ENCODE measurements around the gene AKIP1.
"Not testable (repeated sequence)": the region's sequence is repeated elsewhere in the genome, so short reads cannot be mapped to it uniquely, and the experiment has no call there.

Gene AKIP1

DNA sequence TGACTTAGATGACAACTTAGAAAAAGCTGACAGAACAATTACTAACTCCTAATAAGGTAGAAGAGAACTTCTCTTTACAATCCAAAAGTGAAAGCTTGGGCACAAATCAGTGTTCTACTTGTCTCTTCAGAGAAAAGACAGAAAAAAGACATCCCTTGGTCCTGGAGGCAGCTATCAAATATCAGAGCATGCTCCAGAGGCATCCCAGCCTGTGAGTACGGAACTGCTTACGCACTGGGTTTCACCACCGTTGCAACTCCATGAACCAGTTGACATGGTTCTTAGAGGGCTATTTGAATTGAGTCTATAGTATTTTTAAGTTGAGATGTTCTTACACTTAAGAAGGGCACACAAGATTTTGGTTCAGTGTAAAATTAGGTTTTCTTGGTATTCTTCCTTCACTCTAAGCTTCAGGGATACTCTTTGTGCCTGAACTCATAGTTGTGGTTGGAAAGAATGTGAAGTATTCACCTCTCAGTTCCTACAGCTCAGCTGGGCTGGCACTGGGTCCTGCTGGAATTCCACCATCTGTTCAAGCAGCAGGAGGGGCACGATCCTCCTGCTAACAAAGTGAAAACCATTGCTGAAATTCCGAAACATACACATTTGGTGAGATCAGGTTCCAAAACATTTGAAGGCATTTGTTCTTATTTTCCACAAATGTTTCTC, 6.3 kb downstream of the AKIP1 start:
- DNase-seq (ENCODE audit: low read depth in 2 of 2), result no peak

DNA sequence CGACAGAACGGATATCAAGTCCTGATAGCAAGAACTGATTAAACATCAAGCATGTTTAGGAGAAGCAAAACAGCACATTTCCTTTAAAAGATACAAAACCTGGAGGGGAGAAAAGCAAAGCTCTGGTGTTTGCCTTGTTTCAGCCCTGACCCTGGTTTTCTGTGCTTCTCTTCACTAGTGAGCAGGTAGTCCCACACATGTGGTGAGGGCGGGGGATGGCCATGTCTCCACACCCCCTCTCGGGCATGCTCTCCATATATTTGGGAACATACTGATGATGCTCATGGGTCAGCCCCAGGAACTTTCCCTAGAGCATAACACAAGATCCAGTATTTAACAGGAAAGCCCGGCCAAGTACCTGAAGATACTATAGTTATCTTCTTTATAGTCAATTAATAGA, 11.7 kb downstream of the AKIP1 start:
- no peak for DNase-seq (ENCODE audit: low read depth in 2 of 2)

- no peak for DNase-seq (ENCODE audit: low read depth in 2 of 2)
These were observed 14.7 kb downstream of the AKIP1 start for GRCh38 chr11:8925711-8926110.

DNA sequence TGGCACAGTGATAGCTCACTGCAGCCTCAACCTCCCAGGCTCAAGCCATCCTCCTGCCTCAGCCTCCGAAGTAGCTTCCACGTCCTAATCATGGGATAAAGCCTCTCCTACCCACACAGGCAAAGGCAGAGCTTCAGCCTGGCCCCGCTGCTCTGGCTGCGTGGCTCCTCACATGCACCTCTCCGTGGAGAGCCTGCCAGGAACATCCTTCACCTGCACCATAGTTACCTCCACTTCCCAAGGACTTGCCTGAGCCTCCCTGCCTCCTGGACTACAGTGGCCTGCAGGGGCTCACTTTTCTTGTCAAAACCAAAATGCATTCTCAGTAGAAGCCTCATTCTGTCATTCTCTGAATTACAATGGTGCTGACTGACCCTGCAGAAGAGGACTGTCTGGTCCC, 15.2 kb downstream of the AKIP1 start:
- no peak for DNase-seq (ENCODE audit: low read depth in 2 of 2)

DNA sequence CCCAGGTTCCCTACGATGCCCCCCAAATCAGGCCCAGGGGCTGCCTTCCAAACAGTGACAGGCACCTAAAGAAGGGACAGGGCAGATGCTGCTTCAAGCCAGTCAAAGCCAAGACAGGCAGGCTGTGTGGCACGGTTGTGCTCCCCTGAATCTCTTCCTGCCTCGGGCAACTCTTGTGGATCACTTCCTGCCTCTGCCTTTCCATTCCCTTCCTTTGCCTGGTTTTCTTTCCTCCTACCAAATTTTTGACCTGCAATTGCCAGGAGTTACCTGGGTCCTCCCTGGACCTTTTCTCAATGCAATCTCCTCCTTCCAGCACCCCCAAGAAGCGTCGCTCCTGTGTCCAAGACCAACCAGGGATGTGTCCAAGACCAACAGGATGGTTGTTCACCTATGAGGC, 16.2 kb downstream of the AKIP1 start:
- DNase-seq (ENCODE audit: low read depth in 2 of 2), result no peak

- no peak for DNase-seq (ENCODE audit: low read depth in 2 of 2)
These were observed 17.2 kb downstream of the AKIP1 start for GRCh38 chr11:8928205-8928604.

DNA sequence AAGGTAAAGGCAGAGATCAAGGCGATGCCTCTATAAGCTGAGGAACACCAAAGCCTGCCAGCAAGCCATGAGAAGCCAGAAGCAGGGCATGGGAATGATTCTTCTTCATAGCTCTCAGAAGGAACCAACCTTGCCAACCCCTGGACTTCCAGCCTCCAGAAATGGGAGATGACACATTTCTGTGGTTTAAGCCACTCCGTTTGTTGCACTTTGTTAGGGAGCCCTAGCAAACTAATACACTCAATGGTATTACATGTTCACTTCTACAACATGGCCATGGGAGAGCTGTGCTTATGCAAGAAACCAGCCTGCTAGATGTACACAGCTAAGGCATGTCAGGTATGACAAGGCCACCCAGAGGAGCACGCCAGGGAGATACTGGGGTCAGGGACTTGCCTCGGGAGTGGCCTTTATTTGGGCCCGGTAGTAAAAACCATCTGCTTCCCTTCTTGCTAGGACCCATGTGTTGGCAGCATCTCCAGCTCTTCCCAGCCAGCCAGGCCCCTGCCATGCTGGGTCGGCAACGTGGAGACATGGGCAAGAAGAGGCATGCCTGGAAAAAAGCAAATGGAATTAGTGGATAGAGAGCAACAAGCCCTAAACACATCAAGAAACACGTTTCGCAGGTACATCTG, 18.1 kb downstream of the AKIP1 start:
- DNase-seq (ENCODE audit: low read depth in 2 of 2), result no peak

DNA sequence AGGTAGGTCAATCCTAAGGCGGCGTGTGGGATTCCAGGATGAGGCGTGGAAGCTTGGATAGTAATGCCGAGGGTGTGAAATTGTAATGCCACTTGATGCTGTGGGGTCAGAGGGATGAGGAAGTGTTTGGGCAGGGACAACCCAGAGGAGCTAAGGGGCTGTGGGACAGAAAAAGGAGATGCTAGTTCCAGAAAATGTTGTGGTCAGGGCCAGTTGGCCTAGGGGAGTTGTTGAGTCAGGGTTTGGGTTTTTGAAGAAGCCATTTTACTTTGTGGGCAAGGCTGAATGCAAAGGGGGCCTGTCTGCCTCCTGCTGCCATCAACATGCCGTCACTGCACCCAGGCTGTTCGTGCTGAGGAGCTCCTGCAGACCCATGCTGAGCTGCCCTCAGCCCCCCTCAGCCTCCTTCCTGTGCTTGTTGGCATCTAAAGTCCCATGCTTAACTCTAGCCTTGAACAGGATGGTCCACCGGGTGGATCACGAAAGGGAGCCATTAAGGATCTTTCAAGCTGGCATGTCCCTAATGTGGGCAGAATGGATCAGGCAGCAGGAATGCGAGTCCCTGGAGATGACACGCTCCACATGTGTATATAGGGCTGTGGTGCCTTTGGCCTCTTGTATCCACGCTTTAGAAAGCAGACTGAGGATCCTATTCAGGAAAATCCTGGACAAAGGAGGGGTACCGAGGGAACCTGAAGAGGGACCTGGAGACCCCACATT, 19.6 kb downstream of the AKIP1 start:
- no peak for DNase-seq (ENCODE audit: low read depth in 2 of 2)

- DNase-seq (ENCODE audit: low read depth in 2 of 2), result no peak
These were observed 21.7 kb downstream of the AKIP1 start, which contains the start of gene C11orf16 for GRCh38 chr11:8932564-8933180. Gene C11orf16, minus strand, starts transcription at chr11:8932947. Its CDS starts 639 bp downstream, at chr11:8932308.

DNA sequence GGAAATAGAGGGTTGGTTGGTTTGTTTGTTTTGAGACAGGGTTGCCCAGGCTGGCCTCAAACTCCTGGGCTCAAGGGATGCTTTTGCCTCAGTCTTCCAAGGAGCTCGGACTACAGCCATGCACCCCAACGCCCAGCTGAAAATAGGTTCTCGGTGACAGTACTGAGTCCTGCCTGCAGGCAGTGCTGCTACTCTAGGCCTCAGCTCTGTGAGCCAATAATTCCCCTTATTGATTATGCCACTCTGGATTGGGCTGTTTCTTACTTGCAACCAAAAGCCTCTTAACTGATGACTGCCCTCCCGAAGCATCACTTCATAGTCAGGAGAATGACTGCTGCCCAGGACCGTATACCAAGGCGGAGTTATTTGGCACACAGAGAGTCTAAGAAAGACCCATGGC, 22.9 kb downstream of the AKIP1 start:
- no peak for DNase-seq (ENCODE audit: low read depth in 2 of 2)

DNA sequence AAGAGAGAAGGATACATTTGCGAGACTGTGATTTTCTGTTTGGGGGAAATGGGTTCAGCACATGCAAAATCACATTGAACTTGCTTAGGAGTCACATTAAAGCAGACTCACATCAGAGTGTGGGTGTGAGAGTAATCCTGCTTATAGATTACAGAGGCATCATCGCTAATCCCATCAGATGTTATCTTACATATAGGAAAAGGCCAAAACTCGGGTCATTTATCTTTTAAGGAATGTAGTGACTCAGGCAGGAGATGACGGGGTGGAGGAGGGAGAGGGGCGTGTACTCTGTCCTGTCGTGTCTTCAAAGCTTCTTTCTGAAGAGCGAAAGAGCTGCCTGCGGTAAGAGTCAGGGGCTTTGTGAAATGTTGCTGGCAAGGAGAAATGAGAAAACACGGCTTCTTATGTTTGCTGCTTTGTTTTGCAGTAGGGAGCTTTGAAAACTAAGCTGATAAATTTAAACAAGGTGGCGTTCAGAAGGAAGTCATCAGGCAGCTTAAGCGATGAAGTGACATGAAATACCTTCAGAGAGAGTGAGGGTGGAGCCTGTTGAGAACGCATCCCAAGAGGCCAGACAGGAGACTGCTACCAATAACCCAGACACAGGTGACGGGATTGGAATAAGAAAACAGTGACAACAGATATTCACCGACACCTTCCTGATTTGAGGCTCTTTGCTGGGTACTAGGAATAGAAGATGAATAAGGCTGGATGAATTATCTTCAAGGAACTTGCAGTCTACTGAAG, 23.9 kb downstream of the AKIP1 start:
- DNase-seq (ENCODE audit: low read depth in 2 of 2), result no peak

DNA sequence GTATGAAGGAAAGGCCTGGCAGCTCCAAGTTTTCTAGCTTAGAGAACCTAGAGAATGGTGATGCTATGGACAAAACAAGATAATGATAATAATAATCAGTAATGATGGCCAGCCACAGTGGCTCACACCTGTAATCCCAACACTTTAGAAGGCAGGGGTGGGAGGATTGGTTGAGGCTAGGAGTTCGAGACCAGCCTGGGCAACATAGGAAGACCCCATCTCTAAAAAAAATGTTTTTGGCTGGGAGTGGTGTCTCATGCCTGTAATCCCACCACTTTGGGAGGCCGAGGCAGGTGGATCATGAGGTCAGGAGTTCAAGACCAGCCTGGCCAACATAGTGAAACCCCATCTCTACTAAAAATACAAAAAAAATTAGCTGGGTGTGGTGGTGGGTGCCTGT, 24.8 kb downstream of the AKIP1 start:
- DNase-seq (ENCODE audit: low read depth in 2 of 2), result not testable (repeated sequence)

DNA sequence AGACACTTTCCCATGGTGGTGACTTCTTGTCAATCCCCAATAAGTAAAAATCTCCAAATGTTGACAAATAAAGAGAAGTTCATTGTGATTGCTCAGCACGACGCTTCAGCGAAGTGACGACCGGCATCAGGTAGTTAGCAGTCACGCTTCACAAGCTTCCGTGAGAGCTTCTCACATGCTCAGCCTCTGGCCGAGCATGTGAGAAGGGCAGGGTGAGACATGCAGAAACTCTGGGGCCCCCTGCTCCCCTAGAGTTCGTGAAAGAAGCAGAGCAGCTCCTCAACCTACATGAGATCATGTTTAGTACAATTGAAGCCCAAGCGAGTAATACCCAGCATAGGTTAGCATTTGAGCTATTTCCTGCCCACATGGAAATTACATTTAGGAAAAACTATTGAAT, 26.2 kb downstream of the AKIP1 start:
- DNase-seq (ENCODE audit: low read depth in 2 of 2), result no peak

GRCh38 chr11:8937659-8938058, 26.7 kb downstream of the AKIP1 start:
- DNase-seq (ENCODE audit: low read depth in 2 of 2), result no peak

GRCh38 chr11:8941341-8942103, 30.5 kb downstream of the AKIP1 start:
- DNase-seq (ENCODE audit: low read depth in 2 of 2), result no peak

GRCh38 chr11:8942518-8943066, 31.6 kb downstream of the AKIP1 start, which contains the start of gene ASCL3:
Gene ASCL3, minus strand, starts transcription at chr11:8943016. Its CDS starts 4,855 bp downstream, at chr11:8938161.
- DNase-seq (ENCODE audit: low read depth in 2 of 2), result no peak

- DNase-seq (ENCODE audit: low read depth in 2 of 2), result no peak
These were observed 36.4 kb downstream of the AKIP1 start for GRCh38 chr11:8947230-8947943.

DNA sequence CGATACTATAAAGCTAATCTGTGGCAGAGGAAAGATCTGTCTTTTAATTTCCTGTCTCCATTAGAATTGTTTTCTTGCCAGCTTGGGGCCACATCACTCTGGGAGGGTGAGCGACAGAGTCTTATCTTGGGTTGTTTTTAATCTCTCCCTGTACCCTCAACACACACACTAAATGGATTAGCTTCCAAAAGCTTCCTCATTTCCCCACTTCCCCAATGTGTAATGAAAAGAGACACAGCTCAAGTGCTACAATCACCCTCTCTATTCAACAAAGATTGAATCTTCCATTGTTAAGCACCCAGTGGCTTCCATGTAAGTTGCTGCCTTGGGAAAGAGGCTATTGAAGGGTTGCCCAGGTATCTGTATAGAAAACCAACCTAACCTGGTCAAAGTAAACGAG, 37.9 kb downstream of the AKIP1 start:
- DNase-seq (ENCODE audit: low read depth in 2 of 2), result no peak

- DNase-seq (ENCODE audit: low read depth in 2 of 2), result no peak
These were observed 45.9 kb downstream of the AKIP1 start for GRCh38 chr11:8956860-8957259.

DNA sequence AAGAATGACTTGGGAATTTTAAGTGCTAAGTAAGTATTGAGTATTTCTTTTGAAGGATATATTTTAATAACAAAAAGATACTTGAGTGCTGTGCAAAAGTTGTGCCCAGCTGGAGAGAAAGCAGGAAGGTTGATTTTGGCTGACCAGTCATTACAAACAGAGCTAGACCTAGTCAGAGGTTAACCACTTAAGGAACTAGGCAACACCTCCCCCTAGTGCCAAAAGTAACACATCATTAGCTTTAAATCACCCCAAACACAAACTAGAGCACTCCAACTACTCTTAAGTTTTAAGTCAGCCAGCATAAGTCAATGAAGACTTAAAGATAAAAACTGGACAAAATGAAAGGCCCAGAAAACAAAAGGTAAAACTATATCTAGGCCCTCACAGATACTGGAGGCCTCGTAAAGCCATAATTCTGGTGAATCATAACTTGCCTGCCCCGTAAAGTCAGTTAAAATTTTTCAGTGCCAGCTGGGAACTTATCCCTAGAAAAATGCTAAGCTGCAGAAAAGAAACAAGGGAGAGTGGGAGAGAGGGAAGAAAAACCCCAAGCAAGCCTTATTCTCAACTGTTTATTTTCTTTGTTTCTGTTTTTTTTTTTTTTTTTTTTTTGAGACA, 48.7 kb downstream of the AKIP1 start:
- DNase-seq (ENCODE audit: low read depth in 2 of 2), result no peak
